ENCODE measurements around the gene MXRA8. TPM values are rescaled to one million over a fixed set of nuclear protein-coding genes. Genes with fewer than 3 reads are reported as not detected.

MXRA8 gene
- total and polyA plus RNA-seq, 7 experiments from 2014 or later = 0.39 to 2.2 (median 0.86) TPM

DNA sequence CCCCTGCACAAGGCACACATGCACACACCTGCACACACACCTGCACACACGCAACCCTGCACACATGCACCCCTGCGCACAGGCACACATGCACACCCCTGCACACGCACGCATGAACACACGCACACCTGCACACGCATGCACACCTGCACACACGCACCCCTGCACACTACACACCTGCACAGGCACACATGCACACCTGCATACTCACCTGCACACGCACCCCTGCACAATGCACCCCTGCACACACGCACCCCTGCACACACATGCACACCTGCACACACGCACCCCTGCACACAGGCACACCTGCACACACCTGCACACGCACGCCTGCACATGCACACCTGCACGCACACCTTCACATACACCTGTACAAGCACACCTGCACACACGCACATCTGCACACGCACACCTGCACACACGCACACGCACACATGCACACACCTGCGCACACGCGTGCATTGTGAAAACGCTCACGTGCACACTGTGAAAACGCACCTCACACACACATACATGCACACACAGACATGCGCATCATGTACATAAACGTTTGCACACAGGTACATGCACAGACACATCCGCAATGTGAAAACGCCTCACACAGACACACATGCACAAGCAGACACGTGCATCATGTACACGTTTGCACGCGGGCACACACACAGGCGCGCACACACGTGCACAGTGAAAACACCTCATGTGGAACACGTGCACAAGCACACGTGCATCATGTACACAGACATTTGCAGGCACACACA, 17.4 kb downstream of the MXRA8 start:
- no peak overlapping the region for H3K4me3 Mint-ChIP-seq
- Histone ChIP-seq H3K4me1 (ENCODE audit: control insufficient read depth in 2 of 2, insufficient read depth in 2 of 2, low read length in 2 of 2) (no peaks in the 10 kb centered on the region), H3K36me3 (ENCODE audit: control insufficient read depth in 2 of 3, insufficient read depth in 3 of 3, low read length in 3 of 3) (peaks cover 0 to 29% (median 0%) of the 10 kb centered on the region in 3 experiments), H3K27ac (ENCODE audit: low read depth, low read length) (no peak overlapping the region), H3K27me3 (ENCODE audit: control insufficient read depth in 2 of 2, insufficient read depth in 2 of 2, low read length in 2 of 2) (no peaks in the 10 kb centered on the region), H3K4me3 (ENCODE audit: low read length) (no peak overlapping the region), H3K9me3 (ENCODE audit: control insufficient read depth in 2 of 3, low read length in 3 of 3) (no peaks in the 10 kb centered on the region)
- no peak for ATAC-seq
- H3K27me3 Mint-ChIP-seq = no peaks in the 10 kb centered on the region
- ChIA-PET POLR2A (no interaction called here), CTCF (no interaction called here)
- intact Hi-C loops (cut with micrococcal nuclease) = no loop called here
- peaks cover 0 to 11% (median 4%) of the 10 kb centered on the region in 5 donors for H3K36me3 Mint-ChIP-seq
- DNase-seq = no peak
- H3K4me1 Mint-ChIP-seq = peaks cover 0 to 7% (median 0%) of the 10 kb centered on the region in 7 donors
- peaks cover 0 to 4% (median 0%) of the 10 kb centered on the region in 11 donors for H3K9me3 Mint-ChIP-seq
- H3K27ac Mint-ChIP-seq = peak overlapping the region in 2 of 9 donors; percentile 6 to 19

DNA sequence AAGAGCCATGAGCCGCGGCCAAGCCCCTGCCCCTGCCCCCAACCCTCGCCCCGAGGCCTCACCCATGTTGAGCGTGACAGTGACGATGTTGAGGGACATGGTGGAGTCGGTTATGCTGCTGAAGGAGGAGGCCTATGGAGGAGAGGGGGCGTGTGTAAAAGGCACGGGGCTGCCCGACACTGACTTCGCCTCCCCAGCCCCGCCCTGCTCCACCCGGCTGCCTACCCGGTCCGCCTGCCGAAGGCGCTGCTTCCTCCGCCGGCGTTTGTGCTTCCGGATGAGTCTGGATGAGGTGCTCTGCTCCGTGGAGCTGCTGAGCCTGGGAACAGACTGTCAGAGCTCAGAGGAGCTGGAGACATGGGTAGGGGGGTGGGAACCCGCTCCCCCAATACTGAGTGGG, 18.2 kb downstream of the MXRA8 start:
- POLR2A ChIA-PET = no interaction called here
- peaks cover 0 to 4% (median 0%) of the 10 kb centered on the region in 11 donors for H3K9me3 Mint-ChIP-seq

DNA sequence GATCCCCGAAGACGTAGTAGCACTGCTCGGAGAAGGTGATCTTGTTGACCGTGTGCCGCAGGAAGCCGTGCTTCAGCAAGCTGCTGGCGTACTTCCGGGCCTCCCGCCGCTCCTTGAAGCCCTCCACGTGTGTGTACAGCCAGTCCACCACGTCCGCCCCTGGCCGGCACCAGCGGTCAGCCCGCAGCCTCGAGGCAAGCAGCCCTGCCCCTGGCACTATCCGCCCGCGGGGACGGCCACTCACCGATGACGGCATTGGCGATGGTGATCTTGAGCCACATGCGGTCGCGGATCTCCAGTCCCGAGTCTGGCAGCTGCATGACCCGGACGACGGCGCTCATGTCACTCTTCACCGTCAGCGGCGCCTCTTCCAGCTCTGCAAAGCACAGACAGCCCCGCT, 20.1 kb downstream of the MXRA8 start:
- POLR2A ChIA-PET = no interaction called here
- Histone ChIP-seq H3K4me3 (ENCODE audit: low read length) (no peak overlapping the region), H3K9me3 (ENCODE audit: control insufficient read depth in 2 of 3, low read length in 3 of 3) (no peaks in the 10 kb centered on the region), H3K4me1 (ENCODE audit: control insufficient read depth in 2 of 2, insufficient read depth in 2 of 2, low read length in 2 of 2) (no peaks in the 10 kb centered on the region), H3K27ac (ENCODE audit: low read depth, low read length) (no peak overlapping the region), H3K27me3 (ENCODE audit: control insufficient read depth in 2 of 2, insufficient read depth in 2 of 2, low read length in 2 of 2) (no peaks in the 10 kb centered on the region), H3K36me3 (ENCODE audit: control insufficient read depth in 2 of 3, insufficient read depth in 3 of 3, low read length in 3 of 3) (peaks cover 0 to 29% (median 0%) of the 10 kb centered on the region in 3 experiments)
- peaks cover 0 to 4% (median 0%) of the 10 kb centered on the region in 11 donors for H3K9me3 Mint-ChIP-seq
- H3K27me3 Mint-ChIP-seq = no peaks in the 10 kb centered on the region
- H3K36me3 Mint-ChIP-seq = peaks cover 0 to 11% (median 4%) of the 10 kb centered on the region in 5 donors
- CTCF ChIA-PET = no interaction called here
- no peak for ATAC-seq
- intact Hi-C loops (cut with micrococcal nuclease) = no loop called here
- H3K4me1 Mint-ChIP-seq = peaks cover 0 to 5% (median 0%) of the 10 kb centered on the region in 7 donors
- no peak overlapping the region for H3K27ac Mint-ChIP-seq
- no peak for DNase-seq
- H3K4me3 Mint-ChIP-seq = no peak overlapping the region

More for the DNA sequence above, 18.2 kb downstream of the MXRA8 start:
- CTCF ChIA-PET = no interaction called here
- Mint-ChIP-seq H3K27me3 (no peaks in the 10 kb centered on the region), H3K4me1 (peaks cover 0 to 7% (median 0%) of the 10 kb centered on the region in 7 donors), H3K27ac (no peak overlapping the region), H3K36me3 (peaks cover 0 to 11% (median 4%) of the 10 kb centered on the region in 5 donors), H3K4me3 (no peak overlapping the region)
- H3K4me1 ChIP-seq (ENCODE audit: control insufficient read depth in 2 of 2, insufficient read depth in 2 of 2, low read length in 2 of 2) = no peaks in the 10 kb centered on the region
- no peak overlapping the region for H3K27ac ChIP-seq (ENCODE audit: low read depth, low read length)
- ATAC-seq = no peak
- no peak overlapping the region for H3K4me3 ChIP-seq (ENCODE audit: low read length)
- peaks cover 0 to 29% (median 0%) of the 10 kb centered on the region in 3 experiments for H3K36me3 ChIP-seq (ENCODE audit: control insufficient read depth in 2 of 3, insufficient read depth in 3 of 3, low read length in 3 of 3)
- no peaks in the 10 kb centered on the region for H3K9me3 ChIP-seq (ENCODE audit: control insufficient read depth in 2 of 3, low read length in 3 of 3)
- no peaks in the 10 kb centered on the region for H3K27me3 ChIP-seq (ENCODE audit: control insufficient read depth in 2 of 2, insufficient read depth in 2 of 2, low read length in 2 of 2)
- no peak for DNase-seq
- intact Hi-C loops (cut with micrococcal nuclease) = no loop called here

DNA sequence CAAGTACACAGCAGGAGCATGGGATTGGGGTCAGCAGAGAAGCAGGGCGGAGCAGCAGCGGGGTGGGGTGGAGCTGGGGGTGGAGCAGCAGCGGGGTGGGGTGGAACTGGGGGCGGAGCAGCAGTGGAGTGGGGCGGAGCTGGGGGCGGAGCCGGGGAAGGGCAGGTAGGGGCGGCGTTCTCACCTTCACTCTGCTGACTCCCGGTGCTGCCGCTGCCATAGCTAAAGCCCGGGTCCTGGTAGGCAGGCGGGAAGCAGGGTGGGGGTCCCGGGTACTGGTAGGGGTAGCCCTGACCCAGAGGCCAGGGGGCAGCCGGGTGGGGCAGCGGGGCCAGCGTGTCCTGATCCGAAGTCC, 20.6 kb downstream of the MXRA8 start:
- Mint-ChIP-seq H3K4me3 (no peak overlapping the region), H3K9me3 (peaks cover 0 to 4% (median 0%) of the 10 kb centered on the region in 11 donors), H3K27ac (no peak overlapping the region), H3K4me1 (peaks cover 0 to 2% (median 0%) of the 10 kb centered on the region in 7 donors), H3K36me3 (peaks cover 0 to 11% (median 4%) of the 10 kb centered on the region in 5 donors), H3K27me3 (no peaks in the 10 kb centered on the region)
- no peak overlapping the region for H3K27ac ChIP-seq (ENCODE audit: low read depth, low read length)
- H3K27me3 ChIP-seq (ENCODE audit: control insufficient read depth in 2 of 2, insufficient read depth in 2 of 2, low read length in 2 of 2) = no peaks in the 10 kb centered on the region
- H3K36me3 ChIP-seq (ENCODE audit: control insufficient read depth in 2 of 3, insufficient read depth in 3 of 3, low read length in 3 of 3) = peaks cover 0 to 29% (median 0%) of the 10 kb centered on the region in 3 experiments
- no peaks in the 10 kb centered on the region for H3K9me3 ChIP-seq (ENCODE audit: control insufficient read depth in 2 of 3, low read length in 3 of 3)
- ATAC-seq (peak; percentile 60), DNase-seq (peak in 2 of 9 donors; percentile 31 to 62)
- no peak overlapping the region for H3K4me3 ChIP-seq (ENCODE audit: low read length)
- intact Hi-C loops (cut with micrococcal nuclease) = no loop called here
- ChIA-PET POLR2A (no interaction called here), CTCF (no interaction called here)
- H3K4me1 ChIP-seq (ENCODE audit: control insufficient read depth in 2 of 2, insufficient read depth in 2 of 2, low read length in 2 of 2) = no peaks in the 10 kb centered on the region

DNA sequence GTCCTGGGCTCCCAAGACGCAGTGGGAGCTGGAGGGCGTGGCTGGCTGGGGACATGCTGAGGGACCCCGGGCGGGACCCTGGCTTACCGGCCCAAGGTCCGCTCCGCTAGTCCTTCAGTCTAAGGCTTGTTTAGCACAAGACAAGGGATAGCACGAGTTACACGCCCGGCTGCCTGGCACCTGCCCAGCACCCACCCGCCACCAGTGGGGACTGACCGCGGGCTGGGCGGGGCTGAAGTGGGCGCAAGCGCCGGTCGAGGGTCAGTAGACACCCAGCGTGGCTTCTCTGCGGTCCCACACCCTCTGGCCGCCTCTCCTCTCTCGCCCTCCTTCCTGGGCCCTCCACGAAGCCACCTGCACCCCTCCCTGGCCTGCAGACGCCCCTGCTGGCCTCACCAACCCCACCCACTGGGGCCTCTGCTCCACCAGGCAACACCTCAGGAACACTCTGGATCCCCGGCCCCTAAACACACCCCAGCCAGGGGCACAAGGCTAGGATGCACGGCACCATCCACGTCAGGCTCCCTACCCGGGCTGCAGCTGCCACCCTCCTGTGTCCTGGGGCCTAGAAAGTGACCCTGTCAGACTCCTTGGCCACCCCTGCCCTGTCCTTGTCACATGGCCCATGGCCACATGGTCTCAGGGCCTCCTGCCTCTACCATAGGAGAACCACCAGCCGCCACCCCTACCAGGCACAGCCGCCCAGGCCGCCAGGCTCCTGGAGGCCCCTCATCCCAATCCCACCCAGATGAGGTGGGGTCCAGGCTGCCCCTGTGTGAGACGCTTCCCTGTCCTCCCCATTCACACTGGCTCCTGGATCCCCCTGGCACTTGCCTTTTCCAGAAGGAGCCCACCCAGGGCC, 21.2 kb downstream of the MXRA8 start:
- DNase-seq (no peak), ATAC-seq (no peak)
- H3K27ac Mint-ChIP-seq = no peak overlapping the region
- Histone ChIP-seq H3K27ac (ENCODE audit: low read depth, low read length) (no peak overlapping the region), H3K4me3 (ENCODE audit: low read length) (no peak overlapping the region), H3K27me3 (ENCODE audit: control insufficient read depth in 2 of 2, insufficient read depth in 2 of 2, low read length in 2 of 2) (no peaks in the 10 kb centered on the region), H3K36me3 (ENCODE audit: control insufficient read depth in 2 of 3, insufficient read depth in 3 of 3, low read length in 3 of 3) (peaks cover 0 to 29% (median 0%) of the 10 kb centered on the region in 3 experiments), H3K4me1 (ENCODE audit: control insufficient read depth in 2 of 2, insufficient read depth in 2 of 2, low read length in 2 of 2) (no peaks in the 10 kb centered on the region), H3K9me3 (ENCODE audit: control insufficient read depth in 2 of 3, low read length in 3 of 3) (no peaks in the 10 kb centered on the region)
- H3K4me1 Mint-ChIP-seq = no peaks in the 10 kb centered on the region
- ChIA-PET POLR2A (interaction anchor here (1.3 kb wide), 1 partner anchor 12 kb away, joined by 3 read pairs; no protein-coding TSS in a partner anchor), CTCF (no interaction called here)
- peaks cover 0 to 4% (median 0%) of the 10 kb centered on the region in 11 donors for H3K9me3 Mint-ChIP-seq
- H3K36me3 Mint-ChIP-seq = peaks cover 0 to 11% (median 4%) of the 10 kb centered on the region in 5 donors
- H3K4me3 Mint-ChIP-seq = no peak overlapping the region
- intact Hi-C loops (cut with micrococcal nuclease) = no loop called here
- H3K27me3 Mint-ChIP-seq = no peaks in the 10 kb centered on the region

DNA sequence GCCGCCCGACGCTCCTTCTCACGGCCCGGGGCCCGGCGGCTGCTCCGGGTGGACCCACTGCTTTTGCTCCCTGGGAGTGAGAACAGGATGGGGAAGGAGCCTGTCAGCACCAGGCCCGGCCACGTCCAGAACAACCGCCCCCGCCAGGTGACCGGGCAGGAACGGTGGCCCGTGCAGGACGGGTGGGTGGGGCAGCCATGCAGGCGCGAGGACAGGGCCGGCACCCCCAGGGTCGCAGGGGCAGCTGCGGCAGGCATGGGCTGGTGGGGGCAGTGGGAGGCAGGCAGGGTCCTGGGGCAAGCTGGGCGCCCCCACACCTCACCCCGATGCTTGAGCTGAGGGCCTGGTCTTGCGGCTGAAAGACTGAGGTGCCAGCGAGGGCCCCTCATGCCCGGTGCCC, 21.9 kb downstream of the MXRA8 start:
- intact Hi-C loops (cut with micrococcal nuclease) = no loop called here
- H3K4me1 ChIP-seq (ENCODE audit: control insufficient read depth in 2 of 2, insufficient read depth in 2 of 2, low read length in 2 of 2) = no peaks in the 10 kb centered on the region
- ChIA-PET POLR2A (interaction anchor here (1.3 kb wide), 2 partner anchors 11 to 12 kb away, joined by 3 read pairs; no protein-coding TSS in a partner anchor), CTCF (no interaction called here)
- H3K27me3 ChIP-seq (ENCODE audit: control insufficient read depth in 2 of 2, insufficient read depth in 2 of 2, low read length in 2 of 2) = no peaks in the 10 kb centered on the region
- H3K9me3 ChIP-seq (ENCODE audit: control insufficient read depth in 2 of 3, low read length in 3 of 3) = no peaks in the 10 kb centered on the region
- H3K27ac ChIP-seq (ENCODE audit: low read depth, low read length) = no peak overlapping the region
- ATAC-seq = no peak
- no peaks in the 10 kb centered on the region for H3K27me3 Mint-ChIP-seq
- H3K27ac Mint-ChIP-seq = no peak overlapping the region
- no peak overlapping the region for H3K4me3 ChIP-seq (ENCODE audit: low read length)
- peaks cover 0 to 4% (median 0%) of the 10 kb centered on the region in 11 donors for H3K9me3 Mint-ChIP-seq
- no peaks in the 10 kb centered on the region for H3K4me1 Mint-ChIP-seq
- no peak for DNase-seq
- peaks cover 0 to 29% (median 0%) of the 10 kb centered on the region in 3 experiments for H3K36me3 ChIP-seq (ENCODE audit: control insufficient read depth in 2 of 3, insufficient read depth in 3 of 3, low read length in 3 of 3)
- no peak overlapping the region for H3K4me3 Mint-ChIP-seq
- H3K36me3 Mint-ChIP-seq = peaks cover 0 to 11% (median 4%) of the 10 kb centered on the region in 5 donors

Measured in naive thymus-derived CD4-positive, alpha-beta T cell (primary cell).